H1 (cell line): Measurements from ENCODE around the gene MUS81. TPM values are rescaled to one million over a fixed set of nuclear protein-coding genes. Genes with fewer than 3 reads are reported as not detected.

Experiments used
- ATF2 ChIP-seq: IDR thresholded peaks from 2 replicates; pipeline ENCODE4 v1.6.1; 2012; ENCODE audit warnings: low read length, inconsistent platforms
- ATF3 ChIP-seq: IDR thresholded peaks from 2 replicates; pipeline ENCODE4 v1.6.1; 2011; ENCODE audit warnings: low read depth, mild to moderate bottlenecking, low read length; ENCODE audit not compliant: insufficient read depth
- CBX5 ChIP-seq: fragments of 300-800, 300-1000 bp; sonication (generic); IDR thresholded peaks from 2 replicates; pipeline ENCODE4 v1.7.1; 2016; ENCODE audit warnings: antibody characterized with exemption, low read length, low read depth
- CEBPB ChIP-seq: IDR thresholded peaks from 2 replicates; pipeline ENCODE4 v1.6.1; 2012; ENCODE audit warnings: low read depth, low read length
- CHD1 ChIP-seq: IDR thresholded peaks from 2 replicates; pipeline ENCODE4 v1.6.1; 2012; ENCODE audit warnings: low read depth, low read length, improper control_type of control experiment
- CHD2 ChIP-seq: IDR thresholded peaks from 2 replicates; pipeline ENCODE4 v1.6.1; 2012; ENCODE audit warnings: low read length, improper control_type of control experiment
- CTBP2 ChIP-seq: IDR thresholded peaks from 2 replicates; pipeline ENCODE4 v1.7.0; 2011; ENCODE audit warnings: borderline replicate concordance, mild to moderate bottlenecking, moderate library complexity, mixed read lengths, low read length; ENCODE audit not compliant: insufficient read depth, insufficient read length
- CTCF ChIP-seq, 3 experiments: IDR thresholded peaks; 1 replicate in 2 of 3; 2 replicates in 1 of 3; pipeline versions ENCODE4 v1.5.1 to v1.6.1; 2011; ENCODE audit warnings: low read length in 3 of 3, mild to moderate bottlenecking in 3 of 3, inconsistent platforms in 2 of 3, low read depth in 1 of 3, moderate library complexity in 1 of 3; ENCODE audit not compliant: insufficient read depth in 1 of 3; ENCODE audit errors: control extremely low read depth in 1 of 3
- FOSL1 ChIP-seq: IDR thresholded peaks from 2 replicates; pipeline ENCODE4 v1.6.1; 2011; ENCODE audit warnings: mild to moderate bottlenecking, low read depth, low read length, moderate library complexity; ENCODE audit not compliant: insufficient read depth
- KDM4A ChIP-seq: IDR thresholded peaks from one replicate; pipeline ENCODE4 v1.7.1; 2012; ENCODE audit warnings: low read depth, mild to moderate bottlenecking, moderate library complexity, low read length, inconsistent platforms; ENCODE audit not compliant: severe bottlenecking
- KDM5A ChIP-seq: fragments of 200-600 bp; IDR thresholded peaks from 2 replicates; pipeline ENCODE4 v1.7.1; 2012; ENCODE audit warnings: mild to moderate bottlenecking, low read length, inconsistent platforms, mixed read lengths
- PHF8 ChIP-seq: fragments of 200-600 bp; sonication (generic); conservative IDR thresholded peaks from 2 replicates; pipeline ENCODE4 v1.7.1; 2012; ENCODE audit warnings: low read depth, mild to moderate bottlenecking, inconsistent platforms, low read length, moderate library complexity
- POLR2AphosphoS5 ChIP-seq: IDR thresholded peaks from 2 replicates; pipeline ENCODE4 v1.6.1; 2011; ENCODE audit warnings: low read depth, low read length
- SIX5 ChIP-seq: IDR thresholded peaks from 2 replicates; pipeline ENCODE4 v1.6.1; 2011; ENCODE audit warnings: mild to moderate bottlenecking, low read depth, low read length
- SRF ChIP-seq: IDR thresholded peaks from 2 replicates; pipeline ENCODE4 v1.6.1; 2011; ENCODE audit warnings: mild to moderate bottlenecking, low read depth, low read length, moderate library complexity
- TAF1 ChIP-seq: IDR thresholded peaks from 2 replicates; pipeline ENCODE4 v1.6.1; 2011; ENCODE audit warnings: mild to moderate bottlenecking, low read depth, low read length
- TEAD4 ChIP-seq: IDR thresholded peaks from 2 replicates; pipeline ENCODE4 v1.6.1; 2012; ENCODE audit warnings: low read depth, low read length, inconsistent platforms, mixed read lengths
- YY1 ChIP-seq: IDR thresholded peaks from 2 replicates; pipeline ENCODE4 v1.6.1; 2011; ENCODE audit warnings: low read depth, mild to moderate bottlenecking, low read length
- ZNF274 ChIP-seq: IDR thresholded peaks from 2 replicates; pipeline ENCODE4 v1.7.0; 2012; ENCODE audit warnings: low read length, borderline replicate concordance; ENCODE audit errors: extremely low read depth
- polyA plus RNA-seq, 7 experiments: library from polyadenylated mRNA; depleted of rRNA in 3 of 7; stranded (reverse) in 5 of 7; unstranded in 2 of 7; fragments of >200 nt in 5 of 7; fragments of 200-250 nt in 2 of 7; gene quantifications; 1 replicate in 5 of 7; 2 replicates in 1 of 7; 4 replicates in 1 of 7; pipeline versions ENCODE4 v1.2.1 to v1.2.3, GENCODE V29; 2011 to 2013; ENCODE audit warnings: missing spikeins in 2 of 7, mixed read lengths in 2 of 7
- total RNA-seq: library from RNA; stranded (reverse); fragmentation: NEBNext Ultra II Directional; extraction: Animal tissue kit (Norgen Biotek cat#: 25700); gene quantifications from 2 replicates; pipeline ENCODE4 v1.2.1, GENCODE V29; 2021

The MUS81 gene
- total and polyA plus RNA-seq, 2 of the 8 experiments (the other 6 are each of a cell fraction or from before 2014, with no cell fraction given): 30.2 to 31.5 TPM

DNA sequence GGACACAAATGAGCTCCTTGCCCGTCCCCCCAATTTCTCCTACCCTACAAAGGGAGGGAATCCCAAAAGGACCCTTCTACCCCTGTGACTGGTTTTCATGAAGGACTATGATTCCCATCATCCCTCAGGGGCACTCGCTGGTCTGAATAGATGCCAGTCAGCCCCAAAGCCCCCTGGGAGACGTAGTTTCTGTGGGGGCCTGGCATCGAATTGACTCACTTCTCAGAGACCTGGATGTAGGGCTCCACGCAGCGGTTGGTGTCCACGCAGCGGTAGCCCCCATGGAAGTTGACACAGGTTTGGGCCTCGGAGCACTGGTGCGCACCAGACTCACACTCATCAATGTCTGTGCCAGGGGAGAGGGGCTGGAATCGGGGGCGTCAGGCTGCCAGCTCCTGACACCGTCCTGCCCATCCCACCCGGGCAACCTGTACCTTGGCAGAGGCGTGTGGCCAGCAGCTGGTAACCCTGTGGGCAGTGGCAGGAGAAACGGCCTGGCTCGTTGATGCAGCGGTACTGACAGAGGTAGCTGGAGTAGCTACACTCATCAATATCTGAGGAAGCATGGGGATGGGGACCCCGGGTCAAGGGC lies 7.9 kb downstream of the MUS81 start (continued):
- peak; percentile 8; the same call in 1 of the 2 replicates for TF ChIP-seq YY1
- no peak for TF ChIP-seq PHF8
- no peak for TF ChIP-seq TEAD4
- no peak for TF ChIP-seq SRF
- TF ChIP-seq CBX5: no peak
- TF ChIP-seq FOSL1: no peak
- TF ChIP-seq ATF2: no peak
- no peak for TF ChIP-seq ATF3
- peak; percentile 9 for TF ChIP-seq KDM4A
- TF ChIP-seq CTBP2: no peak
- TF ChIP-seq ZNF274: no peak
- TF ChIP-seq KDM5A: no peak
- peak; percentile 96 for TF ChIP-seq SIX5
- TF ChIP-seq TAF1: no peak
- no peak for TF ChIP-seq CEBPB
- TF ChIP-seq CTCF (IDR thresholded peaks at IDR 0.05; ENCODE audit: control extremely low read depth in 1 of 3, insufficient read depth in 1 of 3, low read depth in 1 of 3, low read length in 3 of 3): no peak
- TF ChIP-seq CHD2: 0 out of 2 replicates have a peak, but pooled peaks have one; percentile 12
- no peak for TF ChIP-seq CHD1
- peak; percentile 21; the same call in 1 of the 2 replicates for TF ChIP-seq POLR2AphosphoS5
